Eye (tissue), 1 donor: ENCODE data around the gene MAGI1.
A peak's percentile ranks its signal among the peaks of the same experiment; 100 is the strongest.
"Not testable (repeated sequence)": the region's sequence is repeated elsewhere in the genome, so short reads cannot be mapped to it uniquely, and the experiment has no call there.

ENCODE experiments used
- DNase-seq: peaks from one replicate; pipeline ENCODE4 v3.0.0-alpha.2; 2015

MAGI1 gene

DNA sequence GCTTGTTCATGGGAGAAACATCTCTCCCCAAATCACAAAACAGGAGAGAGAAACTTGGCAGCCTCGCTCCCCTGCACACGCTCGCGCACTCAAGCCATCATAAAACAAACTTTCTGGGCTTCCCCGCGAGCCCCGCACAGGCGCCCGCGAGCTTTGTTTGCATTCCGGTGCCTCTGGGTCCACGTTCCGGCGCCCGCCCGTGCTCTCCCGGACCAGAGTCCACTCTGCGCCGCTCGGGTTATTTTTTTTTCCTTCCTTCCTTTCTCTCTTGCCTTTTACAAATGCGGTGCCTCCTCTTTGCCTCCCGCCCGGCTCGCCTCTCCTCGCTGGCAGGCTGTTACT lies 363 bp downstream of the MAGI1 start:
- no peak for DNase-seq

GRCh38 chr3:66037986-66038369 lies 740 bp downstream of the MAGI1 start:
- DNase-seq: no peak

DNA sequence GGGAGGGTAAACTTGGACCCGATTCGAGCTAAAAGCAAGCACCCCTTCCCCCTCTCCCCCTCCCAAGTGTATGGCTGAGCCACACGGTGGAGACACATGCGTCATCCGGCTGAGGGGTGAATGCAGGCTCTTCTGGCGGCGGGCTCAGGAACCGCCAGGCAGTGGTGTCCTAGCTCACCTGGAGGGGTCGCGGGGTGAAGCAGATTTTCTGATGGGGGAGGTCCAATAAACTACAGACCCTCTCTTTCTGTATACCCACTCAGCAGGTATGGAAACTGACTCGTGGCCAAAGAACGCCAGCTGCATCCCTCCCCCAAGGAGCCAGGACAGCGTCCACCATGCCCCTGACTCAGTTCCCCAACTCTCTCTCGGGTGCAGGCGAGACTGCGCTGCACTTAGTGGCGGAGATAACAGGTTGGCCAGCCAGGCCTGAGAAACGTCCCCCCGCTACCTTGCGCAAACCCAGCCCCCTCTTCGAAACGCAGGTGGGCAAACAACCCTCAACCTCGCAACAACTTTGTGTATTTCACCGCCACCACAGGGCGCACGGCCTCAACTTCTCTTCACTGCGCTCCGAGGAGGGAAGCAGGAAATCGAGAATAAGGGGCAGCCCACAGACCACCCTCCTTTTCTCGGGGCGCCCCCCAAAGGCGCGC lies 1.3 kb downstream of the MAGI1 start:
- DNase-seq: peak; percentile 83

DNA sequence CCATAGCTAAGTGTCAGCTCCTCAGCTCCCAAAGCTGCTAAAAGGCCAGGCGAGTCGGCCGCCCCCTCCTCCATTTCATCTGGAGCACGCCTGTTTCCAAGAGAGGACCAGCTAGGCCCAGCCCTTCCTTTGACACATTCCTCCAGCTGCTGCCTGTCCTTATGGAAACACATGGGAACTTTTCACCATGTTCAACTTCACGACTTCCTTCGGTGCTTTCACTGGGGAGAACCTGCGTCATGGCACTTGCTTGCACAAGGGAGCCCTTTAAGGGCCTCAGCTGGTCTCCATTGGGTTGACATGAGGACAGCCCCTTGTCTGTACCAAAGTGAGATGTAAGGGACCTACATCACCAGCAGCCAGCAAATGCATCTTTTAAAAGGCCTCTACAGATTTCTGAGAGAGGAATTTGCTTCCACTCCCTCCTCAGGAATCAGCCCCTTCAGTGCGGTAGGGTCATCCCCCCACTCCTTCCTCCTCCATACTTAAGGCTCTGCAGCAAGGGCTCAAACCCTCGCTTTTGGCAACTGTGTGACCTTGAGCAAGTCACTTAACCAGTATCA lies 2.1 kb downstream of the MAGI1 start:
- DNase-seq: peak; percentile 72

DNA sequence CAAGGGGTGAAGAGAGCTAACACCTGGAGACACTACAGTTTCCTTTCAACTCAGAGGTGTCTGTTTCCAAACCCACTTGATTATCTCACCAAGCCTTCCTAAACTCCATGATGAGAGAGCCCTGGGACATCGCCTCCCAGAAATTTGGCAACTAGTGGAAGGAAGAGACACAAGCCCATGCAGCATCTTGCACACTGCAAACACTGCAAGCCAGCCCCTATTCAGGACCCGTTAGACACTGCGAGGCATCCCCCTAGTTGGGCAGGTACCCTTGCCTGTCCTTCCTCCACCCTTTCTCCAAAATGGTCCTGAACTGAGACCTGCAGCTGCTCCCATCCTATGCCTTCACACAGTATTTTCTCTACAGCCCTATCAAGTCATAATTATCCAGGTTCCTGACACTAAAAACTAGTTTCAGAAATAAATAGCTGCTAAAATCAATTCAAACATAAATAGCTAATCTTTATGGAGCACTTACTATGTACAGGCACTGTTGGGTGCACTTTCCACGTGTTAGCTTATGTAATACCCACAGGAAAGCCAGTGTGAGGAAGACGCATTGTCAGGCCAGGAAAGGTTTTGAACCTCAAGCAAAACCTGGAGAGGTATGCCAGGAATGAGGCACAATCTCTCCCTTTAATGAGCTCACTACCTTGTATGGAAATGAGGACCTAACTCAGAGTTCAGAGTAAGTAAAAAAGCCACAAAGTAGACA lies 2.8 kb downstream of the MAGI1 start:
- peak; percentile 42 for DNase-seq

GRCh38 chr3:66033241-66034138 lies 5.2 kb downstream of the MAGI1 start:
- no peak for DNase-seq

- no peak for DNase-seq
Observed at GRCh38 chr3:66031102-66031698, 7.5 kb downstream of the MAGI1 start.

GRCh38 chr3:66029443-66029842 lies 9.3 kb downstream of the MAGI1 start:
- no peak for DNase-seq

- DNase-seq: no peak
Observed at GRCh38 chr3:66029014-66029413, 9.7 kb downstream of the MAGI1 start.

GRCh38 chr3:66028457-66028856 lies 10.3 kb downstream of the MAGI1 start:
- no peak for DNase-seq

DNA sequence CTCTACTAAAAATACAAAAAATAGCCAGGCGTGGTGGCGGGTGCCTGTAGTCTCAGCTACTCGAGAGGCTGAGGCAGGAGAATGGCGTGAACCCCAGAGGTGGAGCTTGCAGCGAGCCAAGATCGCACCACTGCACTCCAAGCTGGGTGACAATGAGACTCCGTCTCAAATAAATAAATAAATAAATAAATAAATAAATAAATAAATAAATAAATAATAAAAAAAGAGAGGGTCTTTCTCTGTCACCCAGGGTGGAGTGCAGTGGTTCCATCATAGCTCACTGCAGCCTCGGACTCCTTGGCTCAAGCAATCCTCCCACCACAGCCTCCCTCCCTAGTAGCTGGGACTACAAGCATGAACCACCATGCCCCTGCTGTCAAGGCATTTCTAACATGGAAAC lies 11.6 kb downstream of the MAGI1 start:
- DNase-seq: not testable (repeated sequence)

GRCh38 chr3:66023738-66024385 lies 14.9 kb downstream of the MAGI1 start:
- DNase-seq: no peak

GRCh38 chr3:66023229-66023628 lies 15.5 kb downstream of the MAGI1 start:
- no peak for DNase-seq

GRCh38 chr3:66021731-66022131 lies 17.0 kb downstream of the MAGI1 start:
- DNase-seq: no peak

- no peak for DNase-seq
Observed at GRCh38 chr3:66019896-66020295, 18.8 kb downstream of the MAGI1 start.

- no peak for DNase-seq
Observed at GRCh38 chr3:66018057-66019033, 20.4 kb downstream of the MAGI1 start.

DNA sequence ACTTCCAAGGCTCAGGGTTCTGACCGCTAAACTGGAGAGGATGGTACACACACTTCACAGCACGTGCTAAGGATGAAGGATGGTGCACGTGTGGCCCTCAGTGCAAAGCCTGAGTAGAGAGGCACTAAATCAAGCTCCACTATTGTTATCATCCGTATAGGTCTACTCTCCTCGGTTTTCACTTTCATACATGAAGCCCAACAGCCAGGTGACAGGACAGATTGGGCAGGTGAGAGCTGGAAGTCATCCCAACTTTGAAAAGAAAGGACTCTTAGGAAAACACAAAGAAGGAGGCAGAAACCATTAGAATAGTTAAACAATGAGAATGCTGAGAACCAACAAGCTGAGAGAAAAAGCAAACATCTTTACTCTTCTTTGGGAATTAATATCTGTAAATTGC lies 21.1 kb downstream of the MAGI1 start:
- no peak for DNase-seq

DNA sequence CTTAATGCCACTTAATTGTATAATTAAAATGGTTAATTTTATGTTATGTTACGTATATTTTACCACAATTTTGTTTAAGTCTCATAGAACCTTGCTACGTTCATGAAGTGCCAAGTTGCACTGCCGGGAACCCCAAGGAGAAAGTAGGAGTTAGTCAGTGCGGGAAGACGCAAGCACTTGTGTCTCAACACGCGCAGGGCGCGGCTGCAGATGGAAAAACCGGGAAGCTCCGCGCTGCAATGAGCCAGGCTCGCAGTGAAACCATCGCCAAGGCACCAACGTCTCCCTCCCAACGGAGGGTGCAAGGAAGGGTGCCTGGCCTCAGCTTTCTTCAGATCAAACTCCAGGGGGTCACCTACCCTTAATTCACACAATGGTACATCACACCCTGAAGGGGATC lies 21.6 kb downstream of the MAGI1 start:
- no peak for DNase-seq

GRCh38 chr3:66015841-66016240 lies 22.9 kb downstream of the MAGI1 start:
- no peak for DNase-seq

DNA sequence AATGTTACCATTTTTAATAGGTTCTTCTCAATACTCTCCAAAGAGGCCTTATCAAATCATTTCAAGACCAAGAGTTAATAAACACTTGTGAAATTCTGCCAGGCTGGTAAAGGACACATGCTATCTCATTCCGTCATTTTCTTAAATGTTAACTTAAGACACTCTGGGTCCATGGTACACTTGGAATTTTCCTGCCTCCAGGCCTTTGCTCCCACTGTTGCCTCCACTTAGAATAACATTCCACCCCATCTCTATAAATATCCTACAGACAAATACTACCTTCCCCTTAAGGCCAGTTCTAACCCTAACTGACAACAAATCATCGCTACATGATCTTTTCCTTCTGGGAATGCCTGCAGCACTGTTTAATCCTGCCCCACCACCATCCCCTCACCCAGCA lies 24.1 kb downstream of the MAGI1 start:
- no peak for DNase-seq

DNA sequence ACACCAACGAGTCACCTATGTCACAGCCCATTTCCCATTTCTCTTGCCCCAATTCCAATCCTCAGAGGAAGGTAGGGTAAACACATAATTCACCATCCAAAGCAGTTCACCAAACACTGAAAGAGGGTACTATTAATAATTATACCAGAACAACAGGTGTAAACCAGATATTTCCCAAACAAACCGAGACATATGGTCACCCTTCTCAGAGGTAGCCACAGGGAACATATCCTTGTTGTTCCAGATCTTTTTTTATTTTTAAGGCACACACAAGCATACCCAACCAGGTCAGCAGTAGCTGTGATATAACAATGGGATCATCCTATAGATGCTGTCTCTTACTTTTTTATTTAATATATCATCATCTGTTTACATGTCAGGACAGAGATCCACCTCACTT lies 24.7 kb downstream of the MAGI1 start:
- DNase-seq: no peak
